AML-193 (cell line): Measurements from ENCODE around the gene KCNN3.
A peak's percentile ranks its signal among the peaks of the same experiment; 100 is the strongest.

ENCODE experiments used
- DNase-seq, 2 experiments: peaks; one replicate each; lab custom pipeline; 2025; lab: John Stamatoyannopoulos, UW

KCNN3 gene

DNA sequence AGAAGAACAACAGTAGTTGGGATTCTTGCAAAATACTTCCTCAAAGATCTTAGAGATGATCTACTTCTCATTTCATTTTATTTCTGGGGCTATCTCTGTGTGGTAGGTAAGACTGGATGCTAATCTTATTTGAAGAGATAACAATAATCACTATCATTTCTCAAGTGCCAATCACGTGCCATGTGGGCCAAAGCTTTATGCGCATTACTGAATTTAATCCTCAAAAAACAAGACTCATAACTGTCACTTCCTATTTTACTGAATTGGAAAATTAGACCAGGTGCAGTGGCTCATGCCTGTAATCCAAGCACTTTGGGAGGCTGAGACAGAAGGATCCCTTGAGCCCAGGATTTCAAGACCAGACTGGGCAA is 121.7 kb downstream of the KCNN3 start:
- peak in 1 of 2 experiments; percentile 41 for DNase-seq

DNA sequence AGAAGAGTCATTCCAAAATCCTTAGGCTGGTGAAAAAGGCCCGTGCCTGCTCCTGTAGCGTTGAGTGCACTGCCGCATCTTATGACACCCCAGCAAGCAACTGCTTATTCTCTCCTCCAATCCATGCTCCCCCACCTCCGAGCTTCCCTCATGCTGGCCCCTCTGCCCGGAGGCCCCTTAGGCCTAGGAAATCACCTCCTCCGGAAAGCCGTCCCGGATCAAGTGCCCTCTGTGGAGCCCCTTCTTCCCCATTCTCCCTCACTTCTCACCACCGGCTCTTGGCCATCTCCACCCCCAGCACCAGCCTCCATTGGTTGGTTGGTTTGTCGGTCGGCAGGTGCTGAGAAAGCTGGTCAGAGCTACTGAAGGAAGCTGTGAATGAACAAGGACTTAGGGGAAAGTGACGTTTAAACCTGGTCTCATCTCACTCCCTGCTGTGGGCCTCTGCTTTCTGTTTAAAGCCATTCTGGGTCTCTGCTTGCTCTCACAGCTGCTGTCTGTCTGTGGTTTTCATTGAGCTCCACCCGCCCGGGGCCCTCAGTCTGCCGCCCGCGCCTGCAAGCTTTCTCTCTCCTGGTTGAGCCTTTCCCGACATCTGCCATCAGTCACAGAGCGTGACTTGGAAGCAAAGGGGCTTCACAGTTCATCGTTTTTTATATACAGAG is 122.2 kb downstream of the KCNN3 start:
- DNase-seq, result peak in 1 of 2 experiments; percentile 20

DNA sequence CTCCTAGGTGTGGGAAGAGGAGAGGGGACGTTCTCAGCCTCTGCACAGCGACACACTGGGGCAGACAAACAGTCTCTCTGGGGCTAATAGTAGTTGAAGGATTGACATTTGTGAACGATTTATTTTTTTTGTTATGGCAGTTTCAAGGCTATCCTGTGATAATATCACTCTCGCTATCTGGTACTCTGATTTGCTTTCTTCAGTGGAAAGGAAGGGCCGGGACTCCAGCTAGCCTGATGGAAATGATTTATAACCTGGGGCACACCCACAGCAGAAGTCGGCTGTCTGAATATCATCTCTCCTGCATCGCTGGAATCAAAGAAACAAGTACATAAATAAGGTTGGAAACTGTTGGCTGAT is 122.7 kb downstream of the KCNN3 start:
- DNase-seq, result no peak

DNA sequence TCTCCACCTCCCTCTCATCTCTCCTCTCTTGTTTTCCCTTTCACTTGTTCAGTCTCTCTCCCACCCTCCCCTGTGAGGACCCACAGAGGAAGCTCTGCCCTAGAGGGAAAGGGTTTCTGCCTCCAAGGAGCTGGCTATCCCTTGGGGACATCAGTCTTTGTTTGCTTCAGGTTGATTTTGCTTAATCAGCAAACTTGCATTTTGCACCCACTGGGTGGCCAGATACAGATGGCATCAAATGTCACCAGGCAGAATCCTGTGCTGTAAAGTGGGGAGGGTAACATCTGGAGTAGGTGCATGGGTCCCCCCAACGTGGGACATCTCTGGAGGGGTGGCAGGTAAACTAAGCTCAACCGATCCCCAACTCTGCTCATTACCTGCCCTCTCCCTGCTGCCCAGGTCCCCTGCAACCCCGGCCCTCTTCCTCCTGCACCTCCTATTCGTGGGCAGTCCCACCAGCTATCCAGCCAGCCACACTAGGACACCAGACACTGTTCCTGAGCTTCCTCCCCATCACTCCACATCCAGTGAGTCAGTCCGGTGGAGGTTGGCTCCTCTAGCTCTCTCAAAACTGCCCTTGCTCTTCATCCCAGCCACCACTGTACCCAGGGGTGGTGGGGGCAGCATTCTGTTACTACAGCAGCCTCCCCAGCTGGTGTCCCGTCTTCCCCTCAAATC is 123.3 kb downstream of the KCNN3 start:
- no peak for DNase-seq

DNA sequence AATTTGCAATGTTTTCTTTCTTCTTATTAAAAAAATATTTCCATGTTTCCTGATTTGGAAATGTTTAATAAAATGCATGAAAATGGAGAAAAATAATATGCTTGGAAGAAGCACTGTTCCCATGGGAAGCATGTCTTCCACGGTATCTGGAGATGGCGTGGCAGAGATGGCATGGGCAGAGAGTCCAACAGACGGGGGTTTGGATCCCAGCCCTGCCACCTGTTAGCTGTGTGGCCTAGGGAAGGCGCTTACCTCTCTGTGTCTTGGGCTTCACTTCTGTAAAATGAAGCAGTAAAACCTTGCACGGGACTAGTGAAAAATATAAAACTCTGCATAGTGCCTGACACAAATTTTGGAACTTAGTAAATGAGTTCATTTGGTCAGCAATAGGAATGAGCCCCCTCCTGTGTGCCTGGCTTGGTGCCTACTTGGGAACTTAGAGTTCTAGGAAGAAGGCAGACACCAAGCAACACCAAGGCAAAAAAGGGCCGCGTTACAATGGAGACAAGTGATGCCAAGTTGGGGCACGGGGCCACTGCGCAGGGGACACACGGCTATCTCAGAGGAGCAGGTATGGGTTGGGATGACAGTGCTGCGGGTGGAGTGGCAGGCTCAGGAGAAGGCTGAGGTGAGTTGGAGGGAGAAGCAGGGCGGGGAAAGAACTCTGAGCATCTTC is 124.2 kb downstream of the KCNN3 start:
- no peak for DNase-seq

DNA sequence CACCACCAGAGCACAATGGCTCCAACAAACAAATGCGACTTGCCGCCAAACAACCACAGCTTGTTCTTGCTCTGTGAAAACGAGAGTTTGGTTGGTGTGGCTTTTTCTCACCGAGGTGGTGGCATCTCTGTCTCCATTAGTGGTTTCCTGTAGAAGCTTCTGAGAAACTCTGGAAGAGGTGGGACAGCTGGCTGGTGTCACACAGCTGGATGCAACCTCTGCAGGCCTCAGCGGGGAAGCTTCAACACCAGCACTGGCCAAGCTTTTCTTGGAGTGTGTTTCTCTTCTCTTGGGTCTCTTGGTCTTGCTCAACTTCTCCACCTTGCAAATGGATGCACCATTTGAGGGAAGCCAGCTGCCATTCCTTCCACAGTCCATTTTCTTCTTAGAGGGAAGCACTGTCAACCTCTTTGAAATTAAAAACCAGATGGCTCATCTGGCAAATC is 124.8 kb downstream of the KCNN3 start:
- no peak for DNase-seq

DNA sequence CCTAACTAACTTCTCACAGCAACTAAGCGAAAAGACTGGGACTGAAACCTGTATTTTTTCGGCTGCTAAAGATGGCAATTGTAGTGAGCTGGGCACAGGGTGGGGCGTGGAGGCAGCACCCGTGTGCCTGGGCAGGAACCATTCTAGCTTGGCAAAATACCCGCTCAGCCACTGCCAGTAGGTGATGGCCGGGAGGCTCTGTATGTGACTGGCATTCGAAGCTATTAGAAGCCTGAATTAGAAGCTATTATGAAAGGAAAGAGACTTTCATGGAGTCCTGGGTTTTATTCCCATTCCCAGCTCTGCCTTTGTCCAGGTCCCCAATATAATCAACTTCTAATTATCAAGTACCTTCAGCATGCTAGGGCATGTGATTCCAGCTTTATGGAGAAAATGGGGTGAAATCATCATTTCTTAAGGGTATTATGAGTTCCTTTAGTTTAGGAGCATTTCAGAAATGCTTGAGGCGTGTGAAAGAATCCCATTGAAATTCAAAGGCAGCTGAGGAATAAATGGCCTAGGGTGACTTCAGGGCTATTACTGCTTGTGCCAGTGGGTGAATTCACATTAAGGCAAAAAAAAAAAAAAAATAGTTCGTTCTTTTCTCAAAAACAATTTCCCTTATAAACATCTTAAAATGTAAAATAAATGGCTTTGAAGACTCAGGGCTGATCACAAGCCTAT is 125.6 kb downstream of the KCNN3 start:
- DNase-seq, result no peak

DNA sequence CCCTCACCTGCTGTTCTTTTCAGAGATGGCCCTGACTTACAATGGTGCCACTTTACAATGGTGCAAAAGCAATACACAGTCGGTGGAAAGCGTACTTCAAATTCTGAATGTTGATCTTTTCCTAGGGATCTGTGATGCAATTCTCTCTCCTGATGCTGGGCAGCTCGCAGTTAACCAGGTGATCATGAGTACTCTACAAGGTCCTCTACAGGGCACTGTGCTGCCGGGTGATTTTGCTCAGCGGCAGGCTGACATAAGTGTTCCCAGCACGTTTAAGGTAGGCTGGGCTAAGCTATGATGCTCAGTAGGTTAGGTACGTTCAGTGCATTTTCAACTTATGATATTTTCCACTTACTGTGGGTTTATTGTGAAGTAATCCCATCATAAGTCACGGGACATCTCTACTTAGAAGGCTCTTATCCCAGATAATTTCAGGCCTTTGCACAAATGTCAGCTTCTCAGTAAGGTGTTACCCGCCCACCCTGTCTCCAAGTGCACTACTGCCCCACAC is 126.5 kb downstream of the KCNN3 start:
- no peak for DNase-seq

DNA sequence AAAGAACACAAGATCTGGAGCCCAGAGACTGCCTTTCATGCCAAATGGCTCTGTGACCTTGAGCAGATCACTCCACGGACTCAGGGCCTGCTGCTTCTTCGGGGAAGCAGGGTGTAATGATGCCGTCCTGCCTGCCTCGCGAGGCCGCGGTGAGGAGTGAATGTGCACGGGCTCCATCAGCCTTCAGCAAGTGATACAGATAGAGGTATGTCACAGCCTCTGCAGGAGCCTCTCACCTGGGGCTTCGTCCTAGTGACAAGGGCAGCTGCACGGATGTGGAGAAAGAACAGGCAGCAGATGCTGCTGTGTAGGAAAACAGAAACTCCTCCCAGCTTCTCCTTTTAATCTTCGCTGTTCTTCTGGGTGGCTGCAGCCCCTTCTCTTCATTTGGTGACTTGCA is 127.5 kb downstream of the KCNN3 start:
- DNase-seq, result no peak

DNA sequence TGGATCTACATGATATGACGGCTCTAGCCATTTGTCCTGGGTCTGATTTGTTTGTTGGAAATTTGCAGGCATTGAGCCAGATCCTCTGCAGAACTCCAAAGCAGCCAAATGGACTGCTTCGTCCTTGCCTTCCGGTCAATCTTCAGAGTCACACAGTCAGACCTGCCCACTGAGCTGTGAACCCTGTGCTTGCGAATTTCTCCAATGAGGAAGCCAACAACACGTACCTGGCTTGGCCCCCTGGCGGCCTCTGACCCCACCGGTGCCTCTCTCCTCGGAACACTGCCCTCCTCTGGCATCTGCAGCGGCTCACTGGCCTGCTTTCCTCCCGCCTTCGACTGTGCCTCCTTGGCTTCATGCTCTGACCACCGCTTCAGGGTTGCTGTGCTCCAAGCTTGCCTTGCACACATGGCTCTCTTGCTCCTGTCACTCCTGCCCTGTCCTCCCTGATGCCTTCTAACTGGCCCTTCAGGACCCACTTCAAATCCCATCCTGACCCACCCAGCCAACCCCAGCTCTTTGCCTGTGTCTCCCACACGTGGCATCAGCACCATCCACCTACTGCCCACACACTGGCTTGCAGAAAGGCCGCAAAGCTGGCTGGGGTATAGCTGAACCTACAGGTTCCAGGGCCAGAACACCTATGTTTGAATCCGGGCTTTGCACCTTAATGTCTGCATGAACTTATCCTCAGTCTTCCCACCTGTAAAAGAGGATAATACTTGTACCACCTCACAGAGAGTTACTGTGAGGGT is 128.2 kb downstream of the KCNN3 start:
- DNase-seq, result no peak

DNA sequence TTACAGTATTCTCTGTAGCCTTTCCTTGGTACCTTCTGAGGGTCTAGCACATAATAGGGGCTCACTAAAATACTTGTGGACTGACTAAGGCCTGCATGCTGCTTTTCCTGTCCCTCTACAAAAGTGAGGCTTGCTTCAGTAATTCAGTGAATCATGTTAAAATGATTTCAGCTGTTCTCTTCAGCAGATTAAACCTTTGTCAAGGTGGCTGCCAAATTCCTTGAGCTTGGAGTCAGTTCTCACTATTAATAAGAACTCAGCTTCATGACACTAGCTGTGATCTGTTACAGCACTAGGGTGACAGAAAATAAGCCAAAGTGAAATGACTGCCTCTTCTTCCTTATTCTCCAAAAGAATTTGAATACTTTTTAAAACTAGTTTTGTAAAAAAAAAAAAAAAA is 128.8 kb downstream of the KCNN3 start:
- no peak for DNase-seq

DNA sequence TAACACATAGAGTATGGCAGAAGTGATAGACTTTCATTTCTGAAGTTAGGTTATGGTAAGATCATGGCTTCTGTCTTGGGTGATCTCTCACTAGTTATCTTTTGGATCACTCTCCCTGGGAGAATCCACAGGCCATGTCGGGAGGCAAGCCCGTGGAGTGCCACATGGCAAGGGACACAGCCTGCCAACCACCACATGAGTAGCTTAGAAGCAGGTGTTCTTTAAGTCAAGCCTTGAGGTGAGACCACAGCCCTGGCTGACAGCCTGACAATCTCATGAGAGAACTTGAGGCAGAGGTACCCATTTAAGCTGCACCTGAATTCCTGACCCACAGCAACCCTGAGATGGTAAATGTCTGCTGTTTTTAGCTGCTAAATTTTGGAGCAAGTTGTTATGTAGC is 130.4 kb downstream of the KCNN3 start:
- DNase-seq, result no peak

DNA sequence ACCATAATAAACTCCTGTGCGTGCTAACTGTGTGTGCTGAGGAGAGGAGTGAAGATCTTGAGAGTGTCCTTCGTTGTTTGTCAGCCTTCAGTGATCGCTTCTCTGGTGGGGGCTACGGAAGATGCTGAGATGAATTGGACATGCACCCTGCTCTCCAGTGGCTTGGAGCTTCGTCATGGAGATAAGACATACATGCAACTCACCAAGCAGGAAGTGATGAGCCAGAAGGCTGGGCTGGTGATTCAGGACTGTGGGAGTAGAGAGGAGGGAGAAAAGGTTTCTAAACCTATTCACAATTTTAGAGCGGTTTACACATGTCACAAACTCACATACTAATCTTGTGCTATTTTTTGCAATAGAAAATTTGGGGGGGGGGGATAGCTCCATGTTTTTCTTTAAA is 133.2 kb downstream of the KCNN3 start:
- DNase-seq, result peak; percentile 19 to 36

DNA sequence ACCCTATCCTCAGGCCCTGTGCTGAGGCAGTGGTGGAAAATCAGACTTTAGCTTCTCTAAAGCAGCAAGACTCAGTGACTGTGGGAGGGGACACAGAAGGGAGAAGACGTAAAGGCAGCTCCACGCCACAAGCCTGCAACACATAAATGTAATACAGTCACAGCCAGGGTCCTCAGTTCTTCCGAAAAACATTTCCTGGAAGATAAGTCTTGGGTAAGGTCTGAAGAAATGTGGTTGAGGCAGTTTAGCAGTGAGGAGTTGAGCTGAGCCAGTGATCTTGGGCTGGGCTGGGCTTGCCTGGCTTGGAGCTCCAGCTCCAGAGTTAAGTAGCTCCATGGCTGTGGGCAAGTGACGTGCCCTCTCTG is 134.3 kb downstream of the KCNN3 start:
- DNase-seq, result no peak

DNA sequence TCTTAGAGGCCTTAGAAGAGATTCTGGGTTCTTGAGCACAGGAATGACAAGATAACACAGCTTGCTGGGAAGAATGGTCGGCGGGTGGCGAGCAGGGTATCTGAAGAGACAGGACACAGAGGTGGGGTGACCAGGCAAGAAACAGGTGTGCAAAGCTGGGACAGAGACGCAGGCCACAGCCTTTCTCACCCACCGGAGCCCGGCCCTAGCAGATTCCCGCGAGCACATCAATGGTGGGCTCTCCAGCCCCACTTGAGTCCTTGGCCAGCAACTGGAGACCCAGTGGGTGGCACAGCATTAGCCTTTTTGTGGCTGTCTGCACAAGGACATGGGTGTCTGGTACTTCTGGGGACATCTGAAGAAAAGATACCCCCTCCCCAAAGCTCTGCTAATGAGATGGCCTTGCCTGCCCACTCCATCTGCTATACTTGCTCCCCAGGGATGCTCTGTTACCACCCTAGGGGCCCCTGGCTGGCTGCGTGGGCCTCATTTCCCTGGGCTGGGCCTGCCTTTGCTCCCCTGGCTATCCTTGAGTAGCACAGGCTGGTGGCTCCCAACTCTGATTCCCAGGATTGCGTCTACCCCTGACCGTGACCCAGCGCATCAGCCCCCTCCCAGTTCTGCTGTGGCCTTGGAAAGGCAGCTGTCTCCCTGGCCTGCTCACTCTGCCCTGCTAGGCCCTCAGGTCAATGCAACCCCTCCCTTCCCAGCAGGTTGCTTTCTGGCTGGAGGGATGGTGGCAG is 134.8 kb downstream of the KCNN3 start:
- DNase-seq, result no peak

DNA sequence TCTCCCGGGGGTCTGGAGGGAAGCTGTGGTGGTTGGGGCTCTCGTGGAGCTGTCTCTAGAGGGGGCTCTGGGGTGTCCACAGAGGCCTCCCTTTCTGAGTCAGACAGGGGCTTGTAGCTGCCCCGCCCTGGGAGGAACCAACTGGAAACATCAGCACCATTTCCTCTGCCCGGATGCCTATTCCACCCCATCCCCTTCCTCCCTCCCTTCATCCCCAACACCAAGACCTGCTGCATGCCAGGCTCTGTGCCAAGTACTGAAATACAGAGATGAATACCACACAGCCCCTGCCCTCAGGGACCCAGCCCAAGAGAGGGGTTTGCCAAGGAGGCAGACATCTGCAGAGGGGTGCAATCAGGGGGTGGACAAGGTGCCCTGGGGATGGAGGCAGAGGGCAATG is 136.5 kb downstream of the KCNN3 start:
- no peak for DNase-seq

DNA sequence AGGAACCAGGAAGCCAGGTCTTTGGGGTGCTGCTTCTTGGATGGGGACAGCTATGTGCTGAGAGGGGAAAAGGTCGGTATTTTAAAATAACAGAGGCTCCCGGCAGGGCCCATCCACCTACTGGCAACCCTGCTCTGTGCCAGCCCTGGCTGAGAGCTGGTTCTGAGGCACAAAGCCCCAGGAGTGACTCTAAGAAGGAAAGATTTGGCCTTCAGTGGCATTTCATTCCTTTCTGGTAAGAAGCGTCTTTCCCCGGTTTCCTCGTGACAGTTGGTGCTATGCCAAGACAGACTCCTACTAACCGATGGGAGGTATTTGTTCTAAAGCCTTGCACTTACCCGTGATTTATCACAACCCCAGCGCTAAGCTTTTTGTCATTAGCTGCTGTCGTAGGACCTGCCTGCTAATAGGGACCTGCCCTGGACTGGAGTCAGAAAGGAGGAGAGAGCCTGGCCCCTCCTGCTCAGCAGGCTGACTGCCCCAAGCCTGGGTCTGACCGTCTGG is 139.0 kb downstream of the KCNN3 start:
- DNase-seq, result no peak

DNA sequence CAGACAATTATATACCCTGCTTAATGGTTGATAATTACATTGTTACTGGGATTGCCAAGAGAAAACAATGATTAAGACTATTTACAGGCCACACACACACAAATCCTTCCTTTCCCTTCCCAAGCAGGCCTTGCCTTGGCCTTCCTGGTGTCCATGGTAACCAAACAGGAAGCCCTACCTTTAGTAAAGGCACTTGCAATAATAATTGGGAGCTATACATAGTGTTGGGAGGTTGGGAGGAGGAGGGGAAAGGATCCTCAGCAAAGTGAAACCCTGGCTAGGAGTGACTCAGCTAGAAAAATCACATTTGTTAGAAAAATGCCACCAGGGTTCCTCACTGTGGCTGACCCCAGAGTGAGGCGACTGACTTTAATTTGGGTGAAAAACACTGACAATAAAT is 139.8 kb downstream of the KCNN3 start:
- DNase-seq, result no peak

DNA sequence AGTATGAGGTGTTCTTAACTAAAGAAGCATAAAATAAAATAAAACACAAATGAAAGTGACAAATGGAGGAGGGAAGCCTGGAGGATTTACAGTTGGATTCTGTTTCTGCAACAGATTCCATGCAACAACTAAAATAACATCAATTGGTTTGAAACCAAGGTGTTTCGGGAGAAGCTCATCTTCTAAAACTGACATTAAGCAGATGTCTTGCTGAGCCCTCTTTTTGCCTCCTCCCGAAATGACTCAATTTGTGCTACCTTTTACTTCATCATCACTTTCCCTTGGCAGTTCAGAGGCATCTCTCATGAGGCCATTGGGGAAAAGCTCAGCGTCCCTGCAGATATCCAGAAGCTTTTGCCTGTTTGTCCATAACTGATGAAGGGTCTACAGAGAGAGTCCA is 140.5 kb downstream of the KCNN3 start:
- no peak for DNase-seq

DNA sequence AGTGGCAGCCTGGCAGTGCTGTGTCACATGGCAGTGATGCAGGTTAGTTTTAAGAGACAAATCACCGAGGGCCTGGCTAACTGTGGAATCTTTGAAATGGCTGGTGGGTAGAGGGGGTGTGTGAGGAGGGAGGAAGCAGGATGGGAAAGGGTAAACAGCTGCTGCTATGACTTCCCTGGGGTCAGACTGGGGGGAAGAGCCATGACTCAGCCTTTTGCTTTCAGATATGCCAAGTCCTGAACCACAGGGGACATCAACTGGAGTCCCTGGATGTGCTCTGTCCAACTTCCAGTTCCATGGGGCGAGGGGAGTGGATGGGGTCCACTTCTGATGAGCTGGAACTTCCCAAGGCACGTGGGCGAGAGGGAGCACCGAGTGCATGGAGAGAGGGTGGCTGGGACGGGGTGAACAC is 141.0 kb downstream of the KCNN3 start:
- DNase-seq, result no peak
